ENCODE results near the gene PER2. TPM values are rescaled to one million over a fixed set of nuclear protein-coding genes. Genes with fewer than 3 reads are reported as not detected.
A peak's percentile ranks its signal among the peaks of the same experiment; 100 is the strongest.
"Not testable (repeated sequence)": the region's sequence is repeated elsewhere in the genome, so short reads cannot be mapped to it uniquely, and the experiment has no call there.

Gene PER2, protein sequence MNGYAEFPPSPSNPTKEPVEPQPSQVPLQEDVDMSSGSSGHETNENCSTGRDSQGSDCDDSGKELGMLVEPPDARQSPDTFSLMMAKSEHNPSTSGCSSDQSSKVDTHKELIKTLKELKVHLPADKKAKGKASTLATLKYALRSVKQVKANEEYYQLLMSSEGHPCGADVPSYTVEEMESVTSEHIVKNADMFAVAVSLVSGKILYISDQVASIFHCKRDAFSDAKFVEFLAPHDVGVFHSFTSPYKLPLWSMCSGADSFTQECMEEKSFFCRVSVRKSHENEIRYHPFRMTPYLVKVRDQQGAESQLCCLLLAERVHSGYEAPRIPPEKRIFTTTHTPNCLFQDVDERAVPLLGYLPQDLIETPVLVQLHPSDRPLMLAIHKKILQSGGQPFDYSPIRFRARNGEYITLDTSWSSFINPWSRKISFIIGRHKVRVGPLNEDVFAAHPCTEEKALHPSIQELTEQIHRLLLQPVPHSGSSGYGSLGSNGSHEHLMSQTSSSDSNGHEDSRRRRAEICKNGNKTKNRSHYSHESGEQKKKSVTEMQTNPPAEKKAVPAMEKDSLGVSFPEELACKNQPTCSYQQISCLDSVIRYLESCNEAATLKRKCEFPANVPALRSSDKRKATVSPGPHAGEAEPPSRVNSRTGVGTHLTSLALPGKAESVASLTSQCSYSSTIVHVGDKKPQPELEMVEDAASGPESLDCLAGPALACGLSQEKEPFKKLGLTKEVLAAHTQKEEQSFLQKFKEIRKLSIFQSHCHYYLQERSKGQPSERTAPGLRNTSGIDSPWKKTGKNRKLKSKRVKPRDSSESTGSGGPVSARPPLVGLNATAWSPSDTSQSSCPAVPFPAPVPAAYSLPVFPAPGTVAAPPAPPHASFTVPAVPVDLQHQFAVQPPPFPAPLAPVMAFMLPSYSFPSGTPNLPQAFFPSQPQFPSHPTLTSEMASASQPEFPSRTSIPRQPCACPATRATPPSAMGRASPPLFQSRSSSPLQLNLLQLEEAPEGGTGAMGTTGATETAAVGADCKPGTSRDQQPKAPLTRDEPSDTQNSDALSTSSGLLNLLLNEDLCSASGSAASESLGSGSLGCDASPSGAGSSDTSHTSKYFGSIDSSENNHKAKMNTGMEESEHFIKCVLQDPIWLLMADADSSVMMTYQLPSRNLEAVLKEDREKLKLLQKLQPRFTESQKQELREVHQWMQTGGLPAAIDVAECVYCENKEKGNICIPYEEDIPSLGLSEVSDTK (N-terminal part only)
- total RNA-seq = 2.7 to 3.3 TPM (median 2.9 TPM) in 3 replicates
- long read RNA-seq = 0 reads

DNA sequence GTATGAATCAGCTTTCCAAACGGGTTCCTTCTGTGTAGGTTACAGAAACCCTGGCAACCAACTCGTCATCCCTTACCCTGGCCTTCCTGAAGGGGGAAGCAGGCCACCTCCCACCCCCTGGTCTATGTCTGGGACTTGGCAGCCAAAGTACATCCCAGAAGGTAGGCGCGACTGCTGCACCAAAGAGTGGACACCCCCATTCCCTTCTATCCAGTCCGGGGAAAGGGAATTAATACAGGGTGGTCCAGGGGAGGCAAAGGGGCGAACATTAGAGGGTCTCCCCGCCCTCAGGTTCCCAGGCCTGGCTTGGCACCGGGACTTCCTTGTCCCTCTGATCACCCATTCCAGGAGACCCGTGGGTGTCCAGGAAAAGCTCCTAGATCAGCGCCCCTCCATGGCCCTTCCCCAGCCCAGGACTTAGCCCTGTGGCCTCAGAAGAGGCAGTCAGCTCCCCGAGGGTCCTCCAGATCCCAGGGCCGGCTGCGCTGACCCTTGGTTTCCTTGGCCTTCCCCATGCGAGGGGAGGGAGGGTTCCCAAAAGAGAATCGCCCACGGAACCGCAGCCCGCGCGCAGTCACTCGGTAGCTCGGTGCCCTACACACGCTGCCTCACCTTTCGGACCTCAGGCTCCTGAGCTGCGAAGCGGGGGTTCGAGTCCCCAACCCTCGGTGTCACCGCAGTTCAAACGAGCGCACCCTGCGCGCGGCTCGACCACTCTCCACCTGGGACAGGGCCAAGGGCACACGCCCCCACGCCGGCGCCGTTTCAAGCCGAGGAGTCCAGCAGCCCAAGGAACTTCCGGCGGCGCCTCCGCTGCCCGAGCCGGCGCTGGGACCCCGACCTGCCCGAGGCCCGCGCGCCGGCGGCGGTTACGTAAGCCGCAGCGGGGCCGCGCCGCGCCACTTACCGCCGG lies at the start of gene PER2:
Gene PER2, minus strand, starts transcription at position 874 of the 913 bp plus-strand sequence. CDS start 10,674 bp downstream, outside the sequence.
- Mint-ChIP-seq H3K27me3 (ENCODE audit: low read depth) (no peaks in the 10 kb centered on the region), H3K27ac (ENCODE audit: unreplicated experiment) (peak within 1 kb of the TSS; percentile 92), H3K9me3 (ENCODE audit: low read depth) (no peaks in the 10 kb centered on the region), H3K4me3 (ENCODE audit: unreplicated experiment) (peak within 1 kb of the TSS; percentile 81), H3K4me1 (ENCODE audit: low read depth) (peaks cover 35% of the 10 kb centered on the region), H3K36me3 (ENCODE audit: low read depth) (no peaks in the 10 kb centered on the region)
- DNase-seq (ENCODE audit: low spot score) = peak; percentile 86
- TF ChIP-seq, protein P1, sequence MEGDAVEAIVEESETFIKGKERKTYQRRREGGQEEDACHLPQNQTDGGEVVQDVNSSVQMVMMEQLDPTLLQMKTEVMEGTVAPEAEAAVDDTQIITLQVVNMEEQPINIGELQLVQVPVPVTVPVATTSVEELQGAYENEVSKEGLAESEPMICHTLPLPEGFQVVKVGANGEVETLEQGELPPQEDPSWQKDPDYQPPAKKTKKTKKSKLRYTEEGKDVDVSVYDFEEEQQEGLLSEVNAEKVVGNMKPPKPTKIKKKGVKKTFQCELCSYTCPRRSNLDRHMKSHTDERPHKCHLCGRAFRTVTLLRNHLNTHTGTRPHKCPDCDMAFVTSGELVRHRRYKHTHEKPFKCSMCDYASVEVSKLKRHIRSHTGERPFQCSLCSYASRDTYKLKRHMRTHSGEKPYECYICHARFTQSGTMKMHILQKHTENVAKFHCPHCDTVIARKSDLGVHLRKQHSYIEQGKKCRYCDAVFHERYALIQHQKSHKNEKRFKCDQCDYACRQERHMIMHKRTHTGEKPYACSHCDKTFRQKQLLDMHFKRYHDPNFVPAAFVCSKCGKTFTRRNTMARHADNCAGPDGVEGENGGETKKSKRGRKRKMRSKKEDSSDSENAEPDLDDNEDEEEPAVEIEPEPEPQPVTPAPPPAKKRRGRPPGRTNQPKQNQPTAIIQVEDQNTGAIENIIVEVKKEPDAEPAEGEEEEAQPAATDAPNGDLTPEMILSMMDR (IDR thresholded peaks at IDR 0.05) = peak; percentile 45

- peaks cover 20% of the 10 kb centered on the region for H3K36me3 Mint-ChIP-seq (ENCODE audit: low read depth)
- peaks cover 11% of the 10 kb centered on the region for H3K4me1 Mint-ChIP-seq (ENCODE audit: low read depth)
- no peaks in the 10 kb centered on the region for H3K27me3 Mint-ChIP-seq (ENCODE audit: low read depth)
- no peak for DNase-seq (ENCODE audit: low spot score)
- H3K9me3 Mint-ChIP-seq (ENCODE audit: low read depth) = no peaks in the 10 kb centered on the region
- TF ChIP-seq, protein P1 (IDR thresholded peaks at IDR 0.05) = no peak
- H3K4me3 Mint-ChIP-seq (ENCODE audit: unreplicated experiment) = no peak overlapping the region
- H3K27ac Mint-ChIP-seq (ENCODE audit: unreplicated experiment) = no peak overlapping the region
Measured at GRCh38 chr2:238337846-238338245, 49.4 kb upstream of the PER2 start.

- H3K27ac Mint-ChIP-seq (ENCODE audit: unreplicated experiment) = no peak overlapping the region
- H3K4me1 Mint-ChIP-seq (ENCODE audit: low read depth) = peaks cover 11% of the 10 kb centered on the region
- DNase-seq (ENCODE audit: low spot score) = no peak
- H3K9me3 Mint-ChIP-seq (ENCODE audit: low read depth) = no peaks in the 10 kb centered on the region
- no peaks in the 10 kb centered on the region for H3K27me3 Mint-ChIP-seq (ENCODE audit: low read depth)
- no peak overlapping the region for H3K4me3 Mint-ChIP-seq (ENCODE audit: unreplicated experiment)
- H3K36me3 Mint-ChIP-seq (ENCODE audit: low read depth) = peaks cover 20% of the 10 kb centered on the region
- TF ChIP-seq, protein P1 (IDR thresholded peaks at IDR 0.05) = no peak
Measured at GRCh38 chr2:238336793-238337444, 48.5 kb upstream of the PER2 start.

- Mint-ChIP-seq H3K4me3 (ENCODE audit: unreplicated experiment) (no peak overlapping the region), H3K27me3 (ENCODE audit: low read depth) (no peaks in the 10 kb centered on the region), H3K27ac (ENCODE audit: unreplicated experiment) (no peak overlapping the region), H3K9me3 (ENCODE audit: low read depth) (no peaks in the 10 kb centered on the region), H3K36me3 (ENCODE audit: low read depth) (peaks cover 20% of the 10 kb centered on the region), H3K4me1 (ENCODE audit: low read depth) (peaks cover 11% of the 10 kb centered on the region)
- DNase-seq (ENCODE audit: low spot score) = no peak
- TF ChIP-seq, protein P1 (IDR thresholded peaks at IDR 0.05) = no peak
Measured at GRCh38 chr2:238336151-238336550, 47.7 kb upstream of the PER2 start.

DNA sequence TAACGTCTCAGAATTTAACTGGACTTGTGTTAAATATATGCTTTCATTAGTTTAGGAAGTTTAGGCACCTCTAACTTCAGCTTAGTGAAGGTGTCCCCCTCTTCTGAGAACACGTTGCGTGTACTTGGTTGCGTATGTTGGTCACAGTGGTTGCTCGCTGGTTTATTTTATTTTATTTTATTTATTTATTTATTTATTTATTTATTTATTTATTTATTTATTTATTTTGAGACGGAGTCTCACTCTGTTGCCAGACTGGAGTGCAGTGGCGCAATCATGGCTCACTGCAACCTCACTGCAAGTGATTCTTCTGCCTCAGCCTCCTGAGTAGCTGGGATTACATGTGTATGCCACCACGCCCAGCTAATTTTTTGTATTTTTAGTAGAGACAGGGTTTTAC lies 47.2 kb upstream of the PER2 start:
- H3K27ac Mint-ChIP-seq (ENCODE audit: unreplicated experiment); H3K4me3 Mint-ChIP-seq (ENCODE audit: unreplicated experiment); H3K27me3 Mint-ChIP-seq (ENCODE audit: low read depth); DNase-seq (ENCODE audit: low spot score); H3K9me3 Mint-ChIP-seq (ENCODE audit: low read depth): not testable (repeated sequence)
- Mint-ChIP-seq H3K36me3 (ENCODE audit: low read depth) (peaks cover 20% of the 10 kb centered on the region), H3K4me1 (ENCODE audit: low read depth) (peaks cover 11% of the 10 kb centered on the region)
